GM13976 (cell line): ENCODE measurements around the gene IL21R.

Experiments used
- DNase-seq: peaks from one replicate; pipeline ENCODE4 v3.0.0; 2012; ENCODE audit warnings: low spot score
- in situ Hi-C: fragments of 300-500 bp; cut with MboI; formaldehyde crosslinking; loops from one replicate; pipeline ENCODE4 v1.12.0; 2022; ENCODE audit warnings: low sequenced_read_pairs, mixed read lengths, inconsistent platforms; ENCODE audit not compliant: unreplicated experiment
- TF ChIP-seq, protein P1 (sequence below): IDR thresholded peaks from 2 replicates; pipeline ENCODE4 v1.5.1; 2012; ENCODE audit warnings: borderline replicate concordance, mild to moderate bottlenecking; ENCODE audit not compliant: insufficient read depth; ENCODE audit errors: extremely low read depth, missing control alignments, control extremely low read depth

The IL21R gene

GRCh38 chr16:27486760-27487159, 84.8 kb downstream of the IL21R start:
- in situ Hi-C loops: no loop called here
- no peak for DNase-seq
- TF ChIP-seq, protein P1, sequence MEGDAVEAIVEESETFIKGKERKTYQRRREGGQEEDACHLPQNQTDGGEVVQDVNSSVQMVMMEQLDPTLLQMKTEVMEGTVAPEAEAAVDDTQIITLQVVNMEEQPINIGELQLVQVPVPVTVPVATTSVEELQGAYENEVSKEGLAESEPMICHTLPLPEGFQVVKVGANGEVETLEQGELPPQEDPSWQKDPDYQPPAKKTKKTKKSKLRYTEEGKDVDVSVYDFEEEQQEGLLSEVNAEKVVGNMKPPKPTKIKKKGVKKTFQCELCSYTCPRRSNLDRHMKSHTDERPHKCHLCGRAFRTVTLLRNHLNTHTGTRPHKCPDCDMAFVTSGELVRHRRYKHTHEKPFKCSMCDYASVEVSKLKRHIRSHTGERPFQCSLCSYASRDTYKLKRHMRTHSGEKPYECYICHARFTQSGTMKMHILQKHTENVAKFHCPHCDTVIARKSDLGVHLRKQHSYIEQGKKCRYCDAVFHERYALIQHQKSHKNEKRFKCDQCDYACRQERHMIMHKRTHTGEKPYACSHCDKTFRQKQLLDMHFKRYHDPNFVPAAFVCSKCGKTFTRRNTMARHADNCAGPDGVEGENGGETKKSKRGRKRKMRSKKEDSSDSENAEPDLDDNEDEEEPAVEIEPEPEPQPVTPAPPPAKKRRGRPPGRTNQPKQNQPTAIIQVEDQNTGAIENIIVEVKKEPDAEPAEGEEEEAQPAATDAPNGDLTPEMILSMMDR: no peak

DNA sequence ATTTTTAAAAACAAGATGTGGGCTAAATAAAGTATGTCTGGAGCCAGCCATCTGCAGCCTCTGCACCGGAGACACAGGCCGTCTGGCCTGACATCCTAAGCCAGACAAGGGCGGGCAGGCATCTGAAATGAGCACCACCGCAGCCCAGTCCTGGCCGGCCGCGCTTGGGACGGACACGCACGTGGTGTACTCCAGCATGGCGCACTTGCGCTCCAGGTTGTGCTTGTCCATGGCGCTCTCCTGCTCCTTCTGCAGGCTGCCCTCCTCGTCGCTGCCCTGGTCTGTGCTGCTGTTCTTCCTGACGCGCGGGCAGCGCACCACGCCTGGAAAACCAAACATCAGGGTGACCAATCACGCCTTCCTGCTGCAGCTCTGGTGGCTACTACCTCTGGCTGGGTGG, 87.4 kb downstream of the IL21R start:
- no peak for DNase-seq
- TF ChIP-seq, protein P1: no peak
- in situ Hi-C loops: no loop called here

GRCh38 chr16:27489906-27490305, 87.9 kb downstream of the IL21R start:
- no peak for DNase-seq
- in situ Hi-C loops: no loop called here
- TF ChIP-seq, protein P1: no peak

DNA sequence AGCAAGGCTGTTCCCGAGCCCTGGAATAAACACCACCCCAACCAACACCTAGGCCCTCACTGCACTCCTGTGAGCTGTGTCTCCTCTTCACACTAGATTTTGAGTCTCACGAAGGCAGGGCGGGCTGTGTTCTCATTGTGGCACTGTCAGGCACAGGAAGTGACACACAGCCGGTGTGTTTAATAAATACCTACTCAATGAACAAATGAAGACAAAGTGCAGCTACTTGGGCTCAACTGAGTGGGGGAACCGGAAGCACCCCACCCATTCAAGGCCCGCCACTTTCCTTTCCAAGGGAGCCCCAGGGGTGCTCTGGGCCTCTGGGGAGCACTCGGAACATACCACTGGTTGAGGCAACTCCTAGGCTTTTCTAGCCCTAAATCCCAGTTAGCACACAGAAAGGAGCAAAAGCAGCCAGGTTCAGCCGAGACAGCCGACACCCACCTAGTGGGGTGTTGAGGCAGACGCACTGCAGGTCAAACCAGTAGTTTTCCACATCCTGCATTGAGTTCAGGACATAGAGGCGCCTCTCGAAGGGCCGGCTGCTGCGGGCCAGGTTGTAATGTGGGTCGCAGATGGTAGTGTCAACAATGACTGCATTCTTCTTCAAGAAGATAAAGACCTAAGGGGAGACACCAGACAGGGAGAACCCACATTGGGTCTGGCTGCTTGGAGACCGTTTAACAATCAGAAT, 90.1 kb downstream of the IL21R start:
- in situ Hi-C loops: no loop called here
- DNase-seq: no peak
- TF ChIP-seq, protein P1: no peak

GRCh38 chr16:27492588-27492979, 90.6 kb downstream of the IL21R start:
- TF ChIP-seq, protein P1: no peak
- DNase-seq: no peak
- in situ Hi-C loops: no loop called here

DNA sequence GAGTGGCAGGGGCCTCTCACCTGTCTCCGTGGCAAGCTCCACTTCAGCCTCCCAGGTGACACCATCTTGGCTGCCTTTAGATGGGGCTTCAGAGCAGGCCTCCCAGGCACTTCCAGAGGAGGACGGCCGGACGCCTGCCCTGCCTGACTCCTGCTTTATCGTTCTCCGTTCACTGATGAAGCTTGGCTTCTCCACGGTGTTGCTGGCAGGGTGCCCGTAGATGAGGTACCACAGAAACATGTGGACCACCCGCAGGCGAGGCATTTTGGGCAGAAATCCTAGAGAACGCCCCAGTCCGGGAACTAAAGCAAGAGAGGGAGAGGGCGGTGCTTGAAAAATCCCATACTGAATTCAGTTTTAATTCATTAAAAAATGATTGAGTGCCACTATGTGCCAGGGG, 93.2 kb downstream of the IL21R start:
- in situ Hi-C loops: no loop called here

More for the DNA sequence above, 93.2 kb downstream of the IL21R start:
- DNase-seq: no peak
- TF ChIP-seq, protein P1: no peak
